Left hindlimb (tissue), 1 donor: Measurements from ENCODE around the gene ZNF605.
"Not testable (repeated sequence)": the region's sequence is repeated elsewhere in the genome, so short reads cannot be mapped to it uniquely, and the experiment has no call there.

Experiments used
- DNase-seq: peaks from one replicate; pipeline ENCODE4 v3.0.0-alpha.2; 2018

The ZNF605 gene

GRCh38 chr12:132956011-132956788 lies at the start of gene ZNF605:
ZNF605 (minus strand) TSS chr12:132956306; CDS start chr12:132945635, 10,671 bp downstream.
- DNase-seq: peak; percentile 96

- DNase-seq: no peak
Measured at GRCh38 chr12:132998741-132999140, 42.6 kb upstream of the ZNF605 start.

GRCh38 chr12:132986885-132987225 lies 30.7 kb upstream of the ZNF605 start:
- no peak for DNase-seq

GRCh38 chr12:132986001-132986884 lies 30.1 kb upstream of the ZNF605 start, which contains the start of gene ZNF26:
ZNF26 (plus strand) TSS chr12:132986367; CDS start chr12:132986841, 474 bp downstream.
- peak; percentile 94 for DNase-seq

- not testable (repeated sequence) for DNase-seq
Measured at GRCh38 chr12:132976870-132977269, 20.8 kb upstream of the ZNF605 start.

- no peak for DNase-seq
Measured at GRCh38 chr12:132972374-132972773, 16.3 kb upstream of the ZNF605 start.

GRCh38 chr12:132967736-132968135 lies 11.6 kb upstream of the ZNF605 start:
- no peak for DNase-seq

GRCh38 chr12:132966676-132967415 lies 10.7 kb upstream of the ZNF605 start:
- no peak for DNase-seq

- DNase-seq: no peak
Measured at GRCh38 chr12:132965796-132966195, 9.7 kb upstream of the ZNF605 start.

GRCh38 chr12:132963947-132964346 lies 7.8 kb upstream of the ZNF605 start:
- not testable (repeated sequence) for DNase-seq

- DNase-seq: not testable (repeated sequence)
Measured at GRCh38 chr12:132961790-132962189, 5.7 kb upstream of the ZNF605 start.

- DNase-seq: peak; percentile 79
Measured at GRCh38 chr12:132955094-132956010, 754 bp downstream of the ZNF605 start.

GRCh38 chr12:132954471-132955048 lies 1.5 kb downstream of the ZNF605 start:
- DNase-seq: no peak

GRCh38 chr12:132953771-132954170 lies 2.3 kb downstream of the ZNF605 start:
- DNase-seq: no peak

- no peak for DNase-seq
Measured at GRCh38 chr12:132953163-132953425, 3.0 kb downstream of the ZNF605 start.

GRCh38 chr12:132952371-132953162 lies 3.5 kb downstream of the ZNF605 start:
- DNase-seq: no peak

GRCh38 chr12:132951649-132952048 lies 4.5 kb downstream of the ZNF605 start:
- DNase-seq: no peak

GRCh38 chr12:132950844-132951535 lies 5.1 kb downstream of the ZNF605 start:
- no peak for DNase-seq

GRCh38 chr12:132949936-132950837 lies 5.9 kb downstream of the ZNF605 start:
- no peak for DNase-seq
